Measurements from ENCODE around the gene SET. TPM values are rescaled to one million over a fixed set of nuclear protein-coding genes. Genes with fewer than 3 reads are reported as not detected.

The SET gene
- total RNA-seq, 1 donor from 2014 or later: 168 TPM

DNA sequence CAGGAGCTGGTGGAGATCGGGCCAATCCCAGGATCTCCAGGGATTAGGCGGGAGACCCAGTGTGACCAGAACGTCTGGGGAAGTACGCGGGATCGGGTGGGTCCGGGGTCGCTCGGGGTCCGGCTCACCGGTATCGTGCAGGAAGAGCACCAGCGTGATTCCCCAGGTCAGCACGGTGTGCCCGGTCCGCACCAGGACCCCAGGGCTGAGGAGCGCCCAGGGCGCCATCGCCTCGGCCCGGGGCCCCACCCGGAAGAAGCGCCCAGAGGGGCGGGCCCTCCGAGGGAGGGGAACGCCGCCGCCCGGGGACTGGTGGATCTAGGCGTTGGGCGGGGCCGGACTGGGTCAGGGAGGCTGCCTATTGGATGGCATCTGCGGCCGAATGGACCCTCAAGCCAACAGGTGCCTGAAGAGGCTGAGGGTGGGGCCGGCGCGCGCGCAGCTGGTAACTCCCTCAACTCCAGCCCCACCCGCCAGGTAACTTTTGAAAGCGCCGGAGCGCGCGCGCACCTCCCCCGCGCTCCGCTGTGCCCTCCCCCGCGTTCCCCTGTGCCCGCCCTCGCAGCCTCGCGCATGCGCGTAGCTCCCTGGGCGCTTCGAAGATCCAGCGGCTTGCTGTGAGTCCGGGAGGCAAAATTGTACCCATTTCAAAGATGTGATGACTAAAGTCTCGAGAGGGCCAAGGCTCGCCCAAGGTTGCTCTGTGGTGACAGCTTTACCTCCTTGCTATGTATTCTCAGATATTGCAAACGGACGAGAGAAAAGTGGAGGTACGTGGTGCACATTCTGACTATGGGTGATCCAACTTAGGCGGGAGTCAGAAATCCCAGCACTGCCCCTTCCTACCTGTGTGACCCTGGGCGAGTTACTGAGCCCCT, 35.1 kb downstream of the SET start, which contains the start of gene ZDHHC12:
Gene ZDHHC12, minus strand, starts transcription at position 262 of the 878 bp plus-strand sequence. Its CDS starts 34 bp downstream, at position 228.
- Histone ChIP-seq H3K27ac (replicated peaks) (peak within 1 kb of the TSS; percentile 89), H3K9me3 (replicated peaks) (no peaks in the 10 kb centered on the region), H3K36me3 (peaks cover 3% of the 10 kb centered on the region), H3K4me3 (peak within 1 kb of the TSS; percentile 73), H3K4me1 (peaks cover 13% of the 10 kb centered on the region), H3K27me3 (ENCODE audit: low read depth) (no peaks in the 10 kb centered on the region)
- peak; percentile 96 for DNase-seq
- intact Hi-C loops (cut with micrococcal nuclease): no loop called here
- TF ChIP-seq, protein P1, sequence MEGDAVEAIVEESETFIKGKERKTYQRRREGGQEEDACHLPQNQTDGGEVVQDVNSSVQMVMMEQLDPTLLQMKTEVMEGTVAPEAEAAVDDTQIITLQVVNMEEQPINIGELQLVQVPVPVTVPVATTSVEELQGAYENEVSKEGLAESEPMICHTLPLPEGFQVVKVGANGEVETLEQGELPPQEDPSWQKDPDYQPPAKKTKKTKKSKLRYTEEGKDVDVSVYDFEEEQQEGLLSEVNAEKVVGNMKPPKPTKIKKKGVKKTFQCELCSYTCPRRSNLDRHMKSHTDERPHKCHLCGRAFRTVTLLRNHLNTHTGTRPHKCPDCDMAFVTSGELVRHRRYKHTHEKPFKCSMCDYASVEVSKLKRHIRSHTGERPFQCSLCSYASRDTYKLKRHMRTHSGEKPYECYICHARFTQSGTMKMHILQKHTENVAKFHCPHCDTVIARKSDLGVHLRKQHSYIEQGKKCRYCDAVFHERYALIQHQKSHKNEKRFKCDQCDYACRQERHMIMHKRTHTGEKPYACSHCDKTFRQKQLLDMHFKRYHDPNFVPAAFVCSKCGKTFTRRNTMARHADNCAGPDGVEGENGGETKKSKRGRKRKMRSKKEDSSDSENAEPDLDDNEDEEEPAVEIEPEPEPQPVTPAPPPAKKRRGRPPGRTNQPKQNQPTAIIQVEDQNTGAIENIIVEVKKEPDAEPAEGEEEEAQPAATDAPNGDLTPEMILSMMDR (IDR thresholded peaks at IDR 0.05; ENCODE audit: borderline replicate concordance): no peak

GRCh38 chr9:128724744-128725211, 35.8 kb downstream of the SET start:
- H3K4me1 ChIP-seq: peaks cover 13% of the 10 kb centered on the region
- intact Hi-C loops (cut with micrococcal nuclease): no loop called here
- H3K9me3 ChIP-seq (replicated peaks): no peaks in the 10 kb centered on the region
- TF ChIP-seq, protein P1 (IDR thresholded peaks at IDR 0.05; ENCODE audit: borderline replicate concordance): peak; percentile 29
- H3K27ac ChIP-seq (replicated peaks): peak overlapping the region; percentile 89
- peak overlapping the region; percentile 73 for H3K4me3 ChIP-seq
- no peaks in the 10 kb centered on the region for H3K27me3 ChIP-seq (ENCODE audit: low read depth)
- H3K36me3 ChIP-seq: peaks cover 2% of the 10 kb centered on the region
- peak; percentile 79 for DNase-seq

GRCh38 chr9:128727640-128728248, 38.7 kb downstream of the SET start:
- intact Hi-C loops (cut with micrococcal nuclease): no loop called here
- H3K27me3 ChIP-seq (ENCODE audit: low read depth): no peaks in the 10 kb centered on the region
- no peaks in the 10 kb centered on the region for H3K9me3 ChIP-seq (replicated peaks)
- no peak overlapping the region for H3K4me3 ChIP-seq
- H3K36me3 ChIP-seq: peaks cover 20% of the 10 kb centered on the region
- peaks cover 13% of the 10 kb centered on the region for H3K4me1 ChIP-seq
- H3K27ac ChIP-seq (replicated peaks): no peak overlapping the region
- TF ChIP-seq, protein P1 (IDR thresholded peaks at IDR 0.05; ENCODE audit: borderline replicate concordance): no peak
- DNase-seq: no peak

DNA sequence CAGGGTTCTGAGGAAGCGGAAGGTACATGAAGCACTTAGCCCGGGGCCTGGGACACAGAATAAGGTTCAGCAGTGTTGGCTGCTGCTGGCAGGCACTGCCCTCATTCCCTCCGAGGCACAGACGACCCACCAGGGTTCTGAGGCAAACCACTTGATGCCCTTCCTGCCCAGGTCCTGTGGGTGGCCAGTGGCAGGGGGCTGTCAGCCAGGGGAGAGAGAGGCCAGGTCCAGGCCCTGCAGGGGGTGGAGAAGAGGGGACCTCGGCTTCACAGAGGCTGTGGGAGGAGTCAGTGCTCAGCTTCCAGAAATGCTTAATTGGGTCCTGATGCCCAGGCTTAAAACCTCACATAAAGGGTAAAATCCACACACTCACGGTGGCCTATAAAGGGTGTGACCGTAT, 39.3 kb downstream of the SET start:
- no peak for DNase-seq
- peaks cover 24% of the 10 kb centered on the region for H3K36me3 ChIP-seq
- no peak overlapping the region for H3K4me3 ChIP-seq
- H3K4me1 ChIP-seq: peaks cover 13% of the 10 kb centered on the region
- intact Hi-C loops (cut with micrococcal nuclease): no loop called here
- TF ChIP-seq, protein P1 (IDR thresholded peaks at IDR 0.05; ENCODE audit: borderline replicate concordance): no peak
- no peaks in the 10 kb centered on the region for H3K9me3 ChIP-seq (replicated peaks)
- no peak overlapping the region for H3K27ac ChIP-seq (replicated peaks)
- no peaks in the 10 kb centered on the region for H3K27me3 ChIP-seq (ENCODE audit: low read depth)

DNA sequence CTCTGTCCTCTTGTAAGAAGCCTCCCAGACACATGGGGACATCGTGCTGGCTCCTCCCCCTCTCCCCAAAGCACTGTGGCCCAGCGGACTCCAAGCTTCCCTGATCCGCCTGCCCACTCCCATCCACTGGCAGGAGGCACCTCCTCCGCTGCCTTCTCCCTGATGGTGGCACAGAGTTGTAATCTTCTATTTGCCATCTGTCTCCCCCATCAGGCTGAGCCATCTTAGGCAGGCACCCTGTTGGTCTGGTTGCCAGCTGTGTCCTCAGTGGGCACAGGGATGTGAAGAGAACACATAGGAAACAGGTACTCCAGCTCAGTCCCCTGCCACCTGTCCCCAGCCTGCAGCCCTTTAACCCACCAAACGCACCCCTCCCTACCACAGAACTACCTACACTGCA, 40.3 kb downstream of the SET start:
- Histone ChIP-seq H3K27ac (replicated peaks) (no peak overlapping the region), H3K27me3 (ENCODE audit: low read depth) (no peaks in the 10 kb centered on the region), H3K9me3 (replicated peaks) (no peaks in the 10 kb centered on the region), H3K4me3 (no peak overlapping the region), H3K36me3 (peaks cover 25% of the 10 kb centered on the region), H3K4me1 (peaks cover 7% of the 10 kb centered on the region)
- DNase-seq: no peak
- intact Hi-C loops (cut with micrococcal nuclease): no loop called here
- TF ChIP-seq, protein P1 (IDR thresholded peaks at IDR 0.05; ENCODE audit: borderline replicate concordance): no peak

Measured in left ventricle myocardium inferior (tissue), 1 donor.